ENCODE results near the gene PLEKHB2.
"Not testable (repeated sequence)": the region's sequence is repeated elsewhere in the genome, so short reads cannot be mapped to it uniquely, and the experiment has no call there.

Gene PLEKHB2

DNA sequence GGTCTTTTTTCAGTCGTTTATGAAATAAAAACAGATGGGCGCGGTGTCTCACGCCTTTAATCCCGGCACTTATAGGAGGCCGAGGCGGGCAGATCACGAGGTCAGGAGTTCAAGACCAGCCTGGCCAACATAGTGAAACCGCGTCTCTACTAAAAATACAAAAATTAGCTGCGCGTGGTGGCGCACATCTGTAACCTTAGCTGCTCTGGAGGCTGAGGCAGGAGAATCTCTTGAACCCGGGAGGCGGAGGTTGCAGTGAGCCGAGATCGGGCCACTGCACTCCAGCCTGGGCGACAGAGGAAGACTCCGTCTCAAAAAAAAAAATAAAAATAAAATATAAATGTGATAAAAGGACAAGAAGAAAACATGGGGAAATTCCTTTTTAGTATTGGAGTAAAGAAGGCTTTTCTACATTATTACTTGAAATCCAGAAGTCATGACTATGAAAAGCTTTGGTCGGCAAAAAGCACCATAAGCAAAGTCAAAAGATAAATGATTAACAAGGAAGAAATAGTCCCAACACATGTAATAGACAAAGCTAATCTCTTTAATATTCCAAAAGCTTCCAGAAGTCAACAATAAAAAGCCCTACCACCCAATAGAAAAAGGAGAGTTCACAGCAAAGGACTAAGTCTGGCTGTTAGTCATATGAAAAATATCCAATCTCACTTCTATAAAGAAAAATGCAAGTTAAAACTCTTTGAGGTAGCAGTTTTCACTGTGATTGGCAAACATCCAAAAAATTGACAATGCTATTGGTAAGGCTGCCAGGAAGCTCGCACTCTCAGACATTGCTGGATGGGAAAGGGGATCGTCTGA is 10.5 kb upstream of the PLEKHB2 start:
- no peak for DNase-seq

DNA sequence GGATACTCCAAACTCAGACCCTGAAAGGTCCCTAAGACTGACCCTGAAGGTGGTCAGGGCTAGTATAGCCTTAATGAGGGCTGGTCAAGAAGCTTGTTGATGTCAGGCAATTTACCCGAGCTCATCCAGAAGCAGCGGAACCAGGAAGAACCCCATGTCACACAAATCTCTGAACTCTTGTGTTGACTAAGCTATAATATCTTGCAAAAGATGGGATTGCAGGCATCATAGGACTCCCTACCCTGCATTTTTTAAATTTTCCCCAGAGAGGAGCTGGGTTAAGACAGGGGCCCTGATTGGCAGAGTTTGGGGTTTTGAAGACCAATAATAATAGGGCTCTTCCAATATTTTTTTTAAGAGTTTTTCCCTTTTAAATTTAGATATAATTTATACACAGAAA is 2.0 kb upstream of the PLEKHB2 start:
- DNase-seq: no peak

DNA sequence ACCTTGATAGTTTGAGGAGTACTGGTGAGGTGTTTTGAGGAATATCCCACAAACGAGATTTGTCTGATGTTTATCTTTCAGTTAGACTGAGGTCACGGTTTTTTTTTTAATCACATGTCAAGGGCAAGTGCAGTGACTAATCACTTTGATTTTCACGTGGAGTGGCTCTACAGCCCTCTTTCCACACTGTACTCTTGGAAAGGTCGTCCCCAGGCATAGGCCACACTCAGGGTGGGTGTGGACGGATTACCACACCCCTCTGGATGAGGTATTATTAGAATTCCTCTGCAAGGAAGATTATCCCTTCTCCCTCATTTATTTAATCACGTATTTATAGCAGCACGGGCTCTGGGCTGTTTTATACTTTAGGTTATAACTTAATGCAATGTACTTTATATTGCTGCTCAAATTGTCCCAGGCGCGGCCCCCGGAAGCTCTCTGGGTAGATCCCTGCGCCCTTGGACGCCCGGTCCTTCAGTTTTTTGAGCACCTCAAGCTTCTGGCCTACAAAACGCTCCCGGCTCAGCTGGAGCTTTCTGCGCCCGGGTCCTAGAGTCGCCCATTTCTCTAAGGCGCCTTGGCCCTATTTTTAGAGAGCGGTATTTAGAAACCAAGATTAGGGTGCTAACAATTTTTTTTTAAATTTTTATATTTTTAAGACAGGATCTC is 515 bp upstream of the PLEKHB2 start:
- DNase-seq: peak; percentile 32

DNA sequence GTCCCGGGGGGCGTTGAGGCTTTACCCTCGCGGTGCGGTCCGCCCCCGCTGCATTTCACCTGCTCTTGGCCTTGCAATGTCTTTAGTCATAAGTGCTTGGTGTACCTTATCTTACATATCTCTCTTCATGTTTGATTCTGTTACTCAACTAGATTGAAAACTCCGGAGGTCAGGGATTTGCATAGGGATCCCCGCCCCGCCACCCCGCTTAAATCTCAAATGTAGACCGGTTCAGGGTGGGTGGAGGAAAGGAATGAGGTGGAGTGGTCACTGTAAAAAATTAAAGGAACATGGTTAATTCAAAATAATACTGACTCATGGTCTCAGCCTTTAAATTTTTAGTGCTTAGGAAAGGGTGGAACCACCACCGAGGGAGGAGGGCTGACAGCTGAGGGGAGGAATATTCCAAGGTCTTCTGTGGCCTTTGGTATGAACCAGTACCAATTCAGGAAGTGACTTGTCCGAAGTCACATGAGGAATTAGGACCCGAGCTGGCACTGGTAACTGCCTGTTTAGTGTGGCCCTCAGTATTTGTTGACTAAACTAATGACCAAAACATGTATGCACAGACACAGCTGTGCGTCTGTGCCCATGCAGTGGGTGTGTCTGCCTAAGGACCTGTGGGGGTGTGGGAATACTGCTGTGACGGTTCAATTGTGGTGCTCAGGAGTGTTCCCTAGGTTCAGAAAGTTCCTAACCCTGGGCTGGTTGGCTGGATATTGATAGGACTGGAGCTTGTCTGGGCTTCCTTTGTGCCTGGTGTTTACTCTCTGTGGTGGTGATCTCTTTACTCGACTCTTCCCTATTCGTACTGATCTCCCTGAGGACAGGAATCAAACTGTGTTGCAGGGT is 1.0 kb downstream of the PLEKHB2 start:
- DNase-seq: no peak

DNA sequence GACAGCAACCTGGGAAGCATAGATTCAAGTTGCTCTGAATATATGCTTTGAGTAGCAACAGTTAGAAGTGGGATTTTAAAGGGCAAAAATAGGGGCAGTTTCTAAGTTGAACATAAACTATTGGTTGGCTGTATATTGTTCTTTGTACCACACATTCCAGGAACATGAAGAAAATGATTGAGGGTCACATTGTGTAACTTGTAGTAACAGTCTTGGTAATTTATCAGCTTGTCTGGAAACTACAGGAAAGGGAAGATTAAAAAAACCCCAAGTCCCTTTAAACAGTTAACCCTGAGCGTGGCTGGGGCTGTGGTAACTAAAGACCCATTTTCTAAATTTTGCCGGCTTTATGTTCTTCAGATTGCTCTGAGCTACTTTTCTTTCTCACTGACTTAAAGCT is 7.4 kb downstream of the PLEKHB2 start:
- no peak for DNase-seq

DNA sequence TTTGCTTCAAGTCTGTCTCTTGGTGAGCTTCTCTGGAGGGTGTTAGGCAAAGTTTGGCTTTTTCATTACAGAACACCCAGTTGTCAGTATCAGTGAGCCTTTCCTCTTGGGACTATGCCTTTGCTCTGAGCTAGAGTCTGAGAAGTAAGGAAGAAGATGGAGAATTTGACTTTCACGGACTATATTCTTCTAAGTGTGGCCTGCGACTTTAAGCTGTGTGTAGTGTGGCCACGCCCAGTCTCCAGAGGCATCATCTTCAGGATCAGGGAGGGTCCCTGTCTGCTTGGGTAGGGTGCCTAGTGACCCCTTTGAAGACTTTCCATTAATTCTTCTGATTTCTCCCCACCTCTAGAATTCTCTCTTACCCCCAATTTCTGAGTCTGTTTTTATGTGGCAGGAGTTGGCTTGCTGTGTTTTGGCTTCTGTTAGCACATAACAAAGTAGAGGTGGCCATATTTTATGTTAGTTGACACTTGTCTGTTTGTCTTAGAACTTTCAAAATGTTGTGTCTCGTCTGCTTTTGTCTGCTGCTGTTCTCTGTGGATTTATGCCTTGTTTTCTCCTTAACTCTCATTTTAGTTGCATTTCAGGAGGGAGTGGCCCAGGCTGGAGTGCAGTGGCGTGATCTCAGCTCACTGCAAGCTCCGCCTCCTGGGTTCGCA is 8.6 kb downstream of the PLEKHB2 start:
- no peak for DNase-seq

DNA sequence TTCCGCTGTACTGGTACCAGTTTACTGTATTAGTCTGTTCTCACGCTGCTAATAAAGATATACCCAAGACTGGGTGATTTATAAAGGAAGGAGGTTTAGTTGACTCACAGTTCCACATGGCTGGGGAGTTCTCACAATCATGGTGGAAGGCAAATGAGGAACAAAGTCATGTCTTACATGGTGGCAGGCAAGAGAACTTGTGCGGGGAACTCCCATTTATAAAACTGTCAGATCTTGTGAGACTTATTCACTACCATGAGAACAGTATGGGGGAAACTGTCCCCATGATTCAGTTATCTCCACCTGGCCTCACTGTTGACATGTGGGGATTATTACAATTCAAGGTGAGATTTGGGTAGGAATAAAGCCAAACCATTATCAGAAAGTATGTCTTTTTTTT is 9.8 kb downstream of the PLEKHB2 start:
- not testable (repeated sequence) for DNase-seq

DNA sequence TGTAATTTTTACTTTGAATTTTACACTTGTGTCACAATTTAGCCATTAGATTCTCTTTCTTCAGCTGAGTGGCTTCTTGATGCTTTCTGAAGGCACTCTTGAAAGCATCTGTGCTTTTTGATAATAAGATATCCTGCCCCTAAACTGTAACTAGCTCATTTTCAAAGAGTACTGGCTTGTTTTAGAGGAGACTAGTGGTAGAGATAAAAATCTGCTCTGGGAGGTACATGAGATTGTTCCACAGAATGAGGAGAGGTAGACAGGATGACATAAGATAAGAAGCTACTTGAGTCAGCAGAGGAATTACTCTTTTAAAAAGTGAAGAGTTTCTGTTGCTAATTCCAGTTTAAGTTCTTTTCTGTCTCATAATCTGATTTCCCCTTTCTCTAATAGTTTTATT is 10.6 kb downstream of the PLEKHB2 start:
- DNase-seq: no peak

DNA sequence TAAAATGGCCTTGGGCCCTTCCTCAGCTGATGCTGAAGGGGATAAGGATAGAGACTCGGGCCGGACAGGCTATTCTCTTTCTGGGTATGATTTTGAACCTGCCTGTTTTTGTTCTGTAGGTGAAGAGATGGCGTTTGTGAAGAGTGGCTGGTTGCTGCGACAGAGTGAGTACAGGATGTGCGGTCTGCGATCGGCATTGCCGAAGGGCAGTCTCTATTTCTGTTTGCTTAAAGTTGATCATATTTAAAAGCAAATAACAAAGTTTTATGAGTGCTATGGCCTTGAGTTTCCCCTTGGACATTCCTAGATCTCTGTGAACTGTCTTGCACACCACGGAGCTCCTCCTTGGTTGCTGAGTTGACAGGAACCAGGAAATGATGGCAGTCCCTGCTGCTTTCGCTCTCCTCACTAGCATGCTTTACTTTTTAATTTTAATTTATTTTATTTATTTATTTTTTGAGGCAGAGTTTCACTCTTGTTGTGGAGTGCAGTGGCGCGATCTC is 15.7 kb downstream of the PLEKHB2 start:
- no peak for DNase-seq

DNA sequence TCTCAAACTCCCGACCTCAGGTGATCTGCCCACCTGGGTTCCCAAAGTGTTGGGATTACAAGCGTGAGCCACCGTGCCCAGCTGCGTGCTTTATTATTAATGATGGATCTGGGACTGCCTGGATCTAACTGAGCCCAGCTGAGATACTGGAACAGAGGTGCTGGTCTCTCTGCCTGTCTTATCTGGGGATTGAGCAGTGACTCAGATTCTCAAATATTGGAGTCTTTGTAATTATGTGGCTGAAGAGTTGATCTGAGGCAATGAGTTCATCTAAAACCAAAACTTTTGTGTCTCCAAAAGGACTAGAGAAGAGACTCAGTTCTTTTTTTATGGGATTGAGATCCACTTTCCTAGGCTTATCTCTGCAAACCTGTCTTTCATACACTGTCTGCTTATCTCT is 16.3 kb downstream of the PLEKHB2 start:
- no peak for DNase-seq

DNA sequence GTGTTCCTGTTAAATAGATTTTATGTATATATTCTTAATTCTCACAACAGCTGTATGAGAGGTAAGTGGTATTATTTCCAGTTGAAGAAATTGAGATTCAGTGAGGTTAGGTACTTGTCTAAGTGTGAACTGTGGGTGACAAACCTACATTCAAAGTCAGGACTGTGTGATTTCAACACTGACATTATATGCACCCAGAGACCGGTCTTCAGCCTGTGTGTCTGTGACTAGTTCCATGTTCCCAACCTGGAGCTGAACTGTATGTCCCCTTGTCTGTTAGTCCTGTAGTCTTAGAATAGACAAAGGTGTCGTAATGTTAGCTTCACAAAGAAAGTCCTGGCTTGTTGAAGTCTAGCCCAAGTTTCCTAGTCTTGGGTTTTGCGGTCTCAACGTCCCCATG is 17.4 kb downstream of the PLEKHB2 start:
- no peak for DNase-seq

DNA sequence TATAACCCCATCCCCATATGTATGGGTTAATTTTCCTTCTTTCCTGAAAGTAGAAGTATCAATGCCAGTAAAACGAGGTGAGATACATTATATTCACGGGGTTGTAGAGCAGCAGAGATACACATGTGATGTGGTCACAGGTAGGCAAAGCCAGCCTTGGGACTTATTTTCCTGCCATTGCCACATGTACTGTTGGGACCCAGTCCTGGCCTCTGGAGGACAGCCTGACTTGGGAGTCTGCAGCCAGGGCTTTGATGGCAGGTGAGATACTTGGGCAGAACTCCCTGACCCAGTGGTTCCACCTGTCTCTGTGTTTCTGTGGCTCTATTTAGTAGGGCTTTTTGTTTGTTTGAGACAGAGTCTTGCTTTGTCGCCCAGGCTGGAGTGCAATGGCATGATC is 18.1 kb downstream of the PLEKHB2 start:
- no peak for DNase-seq

DNA sequence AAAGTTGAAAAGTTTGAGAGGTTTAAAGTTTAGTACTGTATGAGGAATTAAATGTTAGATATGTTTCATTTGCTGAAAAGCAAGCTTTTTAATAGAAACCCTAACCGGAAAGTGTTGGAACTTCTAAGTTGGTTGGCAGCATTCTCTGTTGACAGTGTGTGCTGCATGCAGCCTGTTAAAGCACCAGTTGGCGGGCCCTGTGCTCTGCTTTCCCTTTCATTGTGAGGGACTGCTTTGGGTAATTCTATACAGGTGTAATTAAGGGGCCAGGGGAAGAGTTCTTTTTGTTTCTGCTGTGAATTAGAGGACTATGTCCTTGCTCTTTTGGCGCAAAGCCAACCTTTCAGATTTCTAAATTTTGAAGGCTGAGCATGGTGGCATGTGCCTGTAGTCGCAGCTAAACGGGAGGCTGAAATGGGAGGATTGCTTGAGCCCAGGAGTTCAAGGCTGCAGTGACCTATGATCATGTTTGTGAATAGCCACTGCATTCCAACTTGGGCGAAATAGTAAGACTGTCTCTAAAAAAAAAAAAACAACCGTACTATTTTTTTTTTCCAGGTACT is 20.1 kb downstream of the PLEKHB2 start:
- no peak for DNase-seq

DNA sequence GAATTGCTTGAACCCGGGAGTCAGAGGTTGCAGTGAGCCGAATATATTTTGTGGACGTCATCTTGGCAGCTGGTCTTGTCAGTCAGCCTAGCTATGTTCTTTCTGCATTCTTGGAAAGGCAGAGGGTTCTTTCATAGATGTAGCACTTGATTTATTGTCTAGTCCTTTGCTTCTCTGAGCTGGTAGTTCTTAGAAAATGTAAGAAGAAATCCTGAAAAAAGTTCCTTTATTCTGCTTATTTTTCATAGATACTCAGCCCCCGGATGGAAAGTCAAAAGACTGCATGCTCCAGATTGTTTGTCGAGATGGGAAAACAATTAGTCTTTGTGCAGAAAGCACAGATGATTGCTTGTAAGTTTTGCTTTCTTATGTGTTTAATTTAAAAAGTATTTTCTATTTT is 21.3 kb downstream of the PLEKHB2 start:
- no peak for DNase-seq

DNA sequence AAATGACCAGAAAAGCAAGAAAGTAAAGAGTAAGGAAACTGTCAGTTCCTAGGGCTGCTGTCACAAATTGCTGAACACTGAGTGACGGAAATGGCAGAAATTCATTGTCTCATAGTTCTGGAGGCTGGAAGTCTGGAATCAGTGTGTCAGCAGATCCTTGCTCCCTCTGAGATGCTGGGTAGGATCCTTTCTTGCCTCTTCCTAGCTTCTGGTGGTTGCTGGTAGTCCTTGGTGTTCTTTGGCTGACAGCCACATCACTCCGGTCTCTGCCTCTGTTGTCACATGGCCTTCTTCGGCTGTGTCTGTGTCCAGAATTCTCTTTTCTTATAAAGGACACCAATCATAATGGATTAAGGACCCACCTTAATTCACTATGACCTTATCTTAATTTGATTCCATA is 21.9 kb downstream of the PLEKHB2 start:
- DNase-seq: no peak

DNA sequence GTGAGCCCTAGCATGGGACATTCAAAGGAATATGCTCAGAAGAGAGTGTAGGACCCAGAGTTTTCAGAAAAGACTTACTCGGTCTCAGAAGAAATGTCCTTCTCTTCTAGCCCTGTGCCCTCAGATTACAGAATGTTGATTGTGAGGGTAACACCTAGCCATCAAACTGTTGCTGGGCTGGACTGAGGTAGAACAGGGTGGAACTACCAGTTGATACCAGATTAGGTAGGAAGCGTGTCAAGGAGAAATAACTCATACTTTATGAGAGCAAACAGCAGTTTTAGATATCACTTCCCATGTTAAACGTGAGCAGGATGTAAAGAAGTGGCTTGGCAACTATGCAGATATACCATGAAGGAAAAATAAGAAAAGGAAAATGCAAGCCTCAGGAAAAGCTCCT is 22.8 kb downstream of the PLEKHB2 start:
- no peak for DNase-seq

DNA sequence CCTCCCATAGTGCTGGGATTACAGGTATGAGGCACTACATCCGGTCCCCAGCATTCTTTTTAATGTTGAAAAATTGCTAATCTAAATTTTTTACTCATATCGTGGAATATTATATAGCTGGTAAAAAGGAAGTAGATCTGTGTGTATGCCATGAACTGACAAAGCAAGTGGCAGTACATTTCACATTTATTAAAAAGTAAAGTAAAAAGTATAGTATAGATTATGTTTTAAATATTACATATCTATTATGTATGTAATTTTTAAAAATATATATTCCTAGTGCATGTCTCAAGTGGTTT is 25.1 kb downstream of the PLEKHB2 start:
- no peak for DNase-seq

DNA sequence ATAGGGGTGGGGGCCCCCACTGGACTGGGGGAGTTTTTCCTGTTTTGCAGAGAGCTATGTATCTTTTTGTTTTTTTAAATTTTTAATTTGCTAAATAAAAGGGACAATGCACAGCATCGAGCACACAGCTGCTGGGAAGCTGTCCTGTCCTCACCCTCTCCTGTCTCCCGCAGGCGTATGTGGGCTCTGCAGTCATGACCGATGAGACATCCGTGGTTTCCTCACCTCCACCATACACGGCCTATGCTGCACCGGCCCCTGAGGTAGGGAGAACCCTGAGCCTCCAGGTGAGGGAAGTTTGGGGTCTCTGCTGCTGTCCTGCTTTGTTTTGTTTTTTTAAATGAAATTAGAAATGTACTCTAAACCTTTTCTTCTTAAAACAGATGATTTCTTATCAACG is 27.6 kb downstream of the PLEKHB2 start:
- DNase-seq: no peak

DNA sequence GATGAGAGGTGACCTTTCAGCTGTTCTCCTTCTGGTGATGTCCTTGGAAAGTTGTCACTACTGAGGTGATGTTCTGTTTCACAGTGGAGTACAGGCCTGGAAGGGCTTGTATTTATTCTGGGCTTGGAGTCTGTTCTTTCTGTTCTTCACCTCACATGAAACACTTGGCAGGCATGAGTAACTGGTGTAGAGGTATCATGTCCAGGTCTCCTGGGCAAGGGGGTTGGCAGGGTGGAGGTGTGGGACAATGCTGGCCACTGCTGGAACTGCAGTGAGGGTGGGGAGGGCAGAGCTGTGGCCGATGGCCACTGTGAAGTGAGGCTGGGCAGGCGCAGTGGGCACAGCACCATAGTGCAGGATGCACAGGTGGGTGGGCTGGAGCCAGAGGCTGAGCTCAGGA is 35.4 kb downstream of the PLEKHB2 start:
- no peak for DNase-seq

DNA sequence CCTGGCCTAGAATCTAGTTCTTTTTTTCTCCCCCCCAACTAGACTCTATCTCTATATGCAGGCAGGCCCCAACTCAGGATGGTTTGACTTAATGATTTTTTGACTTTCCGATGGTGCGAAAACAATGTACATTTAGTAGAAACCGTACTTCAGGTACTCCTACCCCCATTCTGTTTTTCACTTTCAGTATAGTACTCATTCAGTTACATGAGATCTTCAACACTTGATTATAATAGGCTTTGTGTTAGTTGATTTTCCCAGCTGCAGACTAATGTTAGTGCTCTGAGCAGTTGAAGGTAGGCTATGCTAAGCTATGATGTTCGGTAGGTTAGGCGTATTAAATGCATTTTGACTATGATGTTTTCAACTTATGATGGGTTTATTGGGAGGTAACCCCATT is 37.7 kb downstream of the PLEKHB2 start:
- DNase-seq: no peak

DNA sequence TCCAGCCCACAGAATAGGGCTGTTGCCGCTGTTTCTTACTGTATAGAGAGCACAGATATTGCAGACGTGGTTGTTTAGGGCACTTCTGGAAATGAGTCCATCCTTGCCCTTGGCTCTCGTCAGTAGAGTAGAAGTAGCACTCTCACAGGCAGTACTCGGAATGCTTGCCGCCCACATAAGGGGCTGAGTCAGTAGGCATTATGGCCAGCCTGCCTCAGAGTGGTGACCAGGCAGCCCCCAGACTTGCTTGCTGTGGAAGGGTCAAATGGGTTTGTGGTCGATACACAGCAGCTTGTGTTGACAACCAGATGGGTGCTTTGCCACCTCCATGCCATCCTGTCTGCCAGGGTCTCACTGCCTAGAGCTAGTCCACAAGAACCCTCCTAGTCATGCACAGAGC is 38.7 kb downstream of the PLEKHB2 start:
- no peak for DNase-seq

DNA sequence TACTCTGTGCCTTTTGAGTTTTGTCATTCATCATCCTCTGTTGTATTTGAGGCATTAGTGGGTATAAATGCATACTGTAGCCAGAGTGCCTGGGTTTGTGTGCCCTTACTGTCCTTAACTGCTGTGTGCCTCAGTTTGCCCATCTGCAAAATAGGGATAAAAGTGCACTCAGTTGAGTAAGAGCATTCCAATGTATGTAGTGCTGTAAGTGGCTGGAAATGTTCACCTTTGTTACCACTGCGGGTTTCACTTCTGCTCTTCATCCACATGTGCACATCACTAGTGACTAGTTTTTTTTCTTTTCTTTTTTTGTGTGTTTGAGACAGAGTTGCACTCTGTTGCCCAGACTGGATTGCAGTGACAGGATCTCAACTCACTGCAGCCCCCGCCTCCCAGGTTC is 39.9 kb downstream of the PLEKHB2 start:
- DNase-seq: no peak

DNA sequence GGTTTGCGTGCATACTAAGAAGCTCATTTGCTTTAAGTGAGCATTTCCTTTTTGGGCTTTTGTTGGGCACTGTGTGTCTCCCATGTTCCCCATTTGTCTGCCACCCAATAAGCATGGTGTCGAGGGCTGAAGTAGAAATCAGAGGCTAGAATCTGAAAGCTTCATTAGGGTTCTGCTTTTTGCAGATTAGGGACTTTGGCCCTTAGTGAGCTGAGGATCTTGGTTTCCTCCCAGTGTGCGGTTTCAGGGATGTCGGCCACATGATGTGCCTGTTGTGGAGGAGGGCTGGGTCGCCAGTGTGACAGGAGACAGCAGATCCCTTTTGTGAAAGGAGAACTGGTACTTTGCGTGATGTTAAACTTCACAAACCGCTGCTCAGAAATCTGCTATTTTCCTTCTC is 41.1 kb downstream of the PLEKHB2 start:
- no peak for DNase-seq

Data from activated gamma-delta T cell treated with Interleukin-2 at 50 U/mL for 16 hours (primary cell).